HG03457 (cell line): ENCODE measurements around the gene PADI3.
"Not testable (repeated sequence)": the region's sequence is repeated elsewhere in the genome, so short reads cannot be mapped to it uniquely, and the experiment has no call there.

Experiments used
- ATAC-seq: cut with Tn5 transposase; IDR thresholded peaks from one replicate; pipeline ENCODE4 v1.9.1; 2021; ENCODE audit warnings: moderate number of reproducible peaks; ENCODE audit not compliant: unreplicated experiment

Gene PADI3

GRCh38 chr1:17297991-17298390 is 49.1 kb downstream of the PADI3 start:
- ATAC-seq: no peak

- no peak for ATAC-seq
Measured at GRCh38 chr1:17301767-17302166, 52.9 kb downstream of the PADI3 start.

DNA sequence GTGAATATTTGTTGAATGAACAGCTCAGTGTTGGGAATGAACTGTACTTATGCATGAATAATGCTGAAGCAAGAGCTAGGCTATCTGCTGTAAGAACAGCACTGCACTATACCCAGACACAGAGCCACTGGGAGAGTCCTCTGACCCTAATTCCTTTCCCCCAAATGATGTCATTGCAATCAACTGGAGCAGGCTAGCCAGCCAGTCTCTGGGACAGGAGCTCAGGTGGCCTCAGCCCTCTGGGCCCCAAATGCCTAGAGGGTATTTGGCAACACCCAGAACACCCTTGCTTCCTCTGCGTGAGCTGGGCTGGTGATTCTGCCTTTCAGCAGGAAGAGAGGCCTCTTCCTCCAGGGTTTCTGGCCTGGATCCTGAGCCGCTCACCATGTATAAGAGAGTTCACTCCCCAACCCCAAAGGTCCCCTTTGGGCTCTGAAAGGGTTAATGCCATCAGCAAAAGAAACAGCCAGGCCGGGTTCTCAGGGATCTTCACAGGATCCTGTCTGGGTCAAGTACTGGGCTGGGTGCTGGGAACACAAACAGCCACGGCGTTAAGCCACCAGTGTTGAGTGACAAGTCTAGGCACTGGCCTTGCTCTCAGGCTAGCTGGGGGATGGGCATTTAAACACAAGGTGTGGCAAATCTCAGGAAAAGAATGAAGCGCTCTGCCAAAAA is 55.4 kb downstream of the PADI3 start:
- no peak for ATAC-seq

DNA sequence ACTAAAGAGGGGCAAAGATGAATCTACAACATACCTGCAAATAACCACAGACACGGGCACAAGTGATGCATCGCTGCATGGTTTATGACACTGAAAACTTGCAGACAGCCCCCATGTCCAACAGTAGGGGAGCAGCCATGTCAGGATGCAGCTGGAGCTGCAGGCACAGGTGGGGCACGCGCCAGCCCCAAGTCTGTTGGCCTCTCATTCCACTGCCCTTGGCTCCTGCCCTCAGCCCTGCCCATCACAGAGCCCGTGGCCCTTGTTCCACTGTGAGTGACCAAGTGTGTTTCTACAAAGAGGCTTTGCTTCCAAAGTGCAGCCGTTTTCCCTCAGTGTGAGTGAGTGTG is 55.9 kb downstream of the PADI3 start:
- ATAC-seq: no peak

GRCh38 chr1:17305576-17306095 is 56.7 kb downstream of the PADI3 start:
- ATAC-seq: no peak

DNA sequence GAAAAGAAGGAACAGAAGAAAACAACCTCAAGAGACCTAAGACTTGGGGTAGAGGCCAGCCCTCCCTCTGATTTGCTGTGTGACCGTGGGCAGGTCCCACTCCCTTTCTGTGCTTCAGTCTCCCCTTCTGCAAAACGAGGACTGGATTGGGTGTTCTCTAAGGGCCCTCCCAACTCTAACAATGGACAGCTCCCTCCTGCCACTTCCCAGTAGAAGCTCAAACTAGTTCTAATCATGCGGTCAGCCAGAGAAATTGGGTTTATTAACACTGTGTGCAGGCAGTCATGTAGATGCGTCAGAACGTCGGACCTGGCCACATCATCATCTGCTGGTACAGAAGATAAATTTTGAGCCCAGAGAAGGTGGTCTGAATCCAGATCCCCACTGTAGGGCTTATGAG is 57.5 kb downstream of the PADI3 start:
- ATAC-seq: no peak

GRCh38 chr1:17306921-17307320 is 58.0 kb downstream of the PADI3 start:
- no peak for ATAC-seq

GRCh38 chr1:17307329-17307728 is 58.4 kb downstream of the PADI3 start:
- ATAC-seq: no peak

GRCh38 chr1:17307946-17308345 is 59.0 kb downstream of the PADI3 start, which contains the start of gene PADI4:
PADI4 (plus strand) TSS chr1:17308197; CDS start chr1:17308223, 26 bp downstream.
- ATAC-seq: no peak

- ATAC-seq: no peak
Measured at GRCh38 chr1:17308593-17308992, 59.7 kb downstream of the PADI3 start.

DNA sequence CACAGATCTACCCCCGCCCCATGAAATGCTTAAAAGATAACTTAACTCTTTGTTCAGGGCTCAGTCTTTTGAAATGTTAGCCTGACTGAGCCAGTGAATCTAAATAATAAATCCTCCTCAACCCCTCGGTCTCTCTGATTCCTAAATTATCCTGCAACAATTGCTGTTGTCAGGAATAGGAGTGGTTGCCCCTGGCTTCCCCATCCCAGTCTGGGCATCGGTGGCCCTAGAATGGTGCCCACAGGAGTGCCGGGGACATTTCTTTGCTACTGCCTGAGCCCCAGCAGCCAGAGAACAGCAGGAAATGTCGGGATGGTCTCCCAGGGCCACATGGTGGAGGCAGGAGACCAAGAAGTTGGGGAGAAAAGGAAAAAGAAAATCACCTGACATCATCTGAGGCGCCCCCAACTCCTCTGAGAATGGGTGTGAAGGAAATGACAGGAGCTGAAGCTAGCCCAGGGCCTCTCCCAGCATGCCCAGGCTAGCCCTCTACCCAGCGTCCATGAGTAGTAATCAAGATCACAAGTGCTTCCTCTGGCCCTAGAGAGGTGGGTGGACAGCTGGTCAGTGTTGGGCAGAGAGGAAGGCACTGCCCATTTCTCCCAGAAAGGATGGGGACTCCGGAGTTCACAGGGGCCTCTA is 60.6 kb downstream of the PADI3 start:
- no peak for ATAC-seq

DNA sequence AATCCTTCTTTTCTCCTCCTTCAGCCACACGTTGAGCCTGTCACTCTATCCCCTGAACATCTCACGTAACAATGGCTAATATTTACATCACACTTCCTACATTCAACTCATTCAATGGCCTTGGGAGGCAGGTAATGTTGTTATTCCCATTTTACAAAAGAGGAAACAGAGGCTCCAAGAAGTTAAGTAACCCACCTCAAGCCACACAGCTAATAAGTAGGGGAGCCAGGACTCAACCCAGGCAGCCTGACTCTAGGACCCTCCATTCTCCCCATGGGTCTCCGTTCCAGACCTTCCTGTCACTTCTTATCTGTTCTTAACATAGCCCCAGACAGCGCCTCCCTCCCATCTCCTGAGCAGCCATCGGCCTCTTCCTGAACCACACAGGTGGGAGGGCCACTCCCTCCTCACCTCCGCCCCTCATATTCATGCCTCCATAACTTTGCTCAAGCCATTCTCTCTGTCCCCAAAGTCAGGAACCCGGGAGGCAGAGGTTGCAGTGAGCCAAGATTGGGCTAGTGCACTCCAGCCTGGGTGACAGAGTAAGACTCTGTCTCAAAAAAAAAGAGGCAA is 61.3 kb downstream of the PADI3 start:
- no peak for ATAC-seq

DNA sequence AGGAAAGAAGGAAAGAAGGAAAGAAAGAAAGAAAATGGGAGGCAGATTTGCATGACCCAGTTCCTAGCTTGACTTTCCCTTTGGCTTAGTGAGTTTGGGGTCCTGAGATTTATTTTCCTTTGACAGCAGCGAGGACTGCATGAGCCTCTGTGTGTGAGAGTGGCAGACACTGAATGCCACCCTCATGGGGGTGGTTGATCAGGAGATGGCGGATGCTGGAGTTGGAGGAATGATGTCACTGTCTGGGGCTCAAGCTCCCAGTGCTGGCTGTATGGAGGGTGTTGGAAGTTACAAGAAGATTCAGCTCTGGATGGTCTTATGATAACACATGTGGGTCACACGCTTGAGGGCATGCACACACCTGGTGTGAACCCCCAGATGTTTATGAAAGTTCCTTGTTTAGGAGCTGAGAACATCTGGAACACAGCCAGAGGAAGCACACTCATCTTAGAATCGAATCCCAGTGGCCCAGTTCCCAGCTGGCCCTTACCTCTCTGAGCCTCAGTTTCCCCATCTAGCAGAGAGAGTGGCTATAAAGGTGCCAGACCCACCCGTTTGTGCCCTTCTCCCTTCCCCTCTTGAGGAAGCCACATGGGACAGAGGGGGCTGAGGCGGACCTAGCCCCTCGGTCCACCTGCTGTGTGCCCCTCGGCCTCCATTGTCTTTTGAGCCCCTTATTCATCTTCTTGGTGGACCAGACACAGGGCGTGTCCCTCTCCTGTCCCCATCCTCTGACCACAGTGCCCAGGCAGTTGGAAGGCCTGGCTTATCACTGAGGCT is 64.8 kb downstream of the PADI3 start:
- no peak for ATAC-seq

GRCh38 chr1:17314491-17314971 is 65.6 kb downstream of the PADI3 start:
- no peak for ATAC-seq

DNA sequence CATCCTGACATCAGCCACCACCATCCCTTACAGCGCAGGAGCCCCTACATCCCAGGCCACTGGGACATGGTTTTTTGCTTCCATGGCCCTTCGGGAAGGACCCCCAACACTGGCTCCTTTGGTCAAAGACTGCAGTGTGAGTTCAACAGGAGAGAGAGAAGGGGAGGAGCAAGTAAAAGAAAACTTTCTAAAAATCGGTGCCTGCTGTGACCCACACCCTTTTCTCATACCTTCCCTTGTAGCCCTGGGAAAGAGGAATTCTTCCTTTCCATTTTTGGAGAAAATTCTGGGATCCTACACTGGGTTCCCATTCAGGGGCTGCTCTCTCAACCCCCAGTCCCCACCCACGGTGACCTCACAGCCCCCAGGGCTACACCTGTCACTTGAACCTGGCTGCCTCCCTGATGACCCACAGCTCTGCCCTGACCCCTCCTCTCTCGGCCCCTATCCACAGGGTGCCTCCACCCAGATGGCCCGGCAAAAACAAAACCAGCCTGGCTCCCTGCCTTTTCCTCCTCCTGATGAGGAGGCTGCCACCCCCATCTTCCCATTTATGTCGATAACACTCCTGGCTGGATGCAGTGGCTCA is 66.7 kb downstream of the PADI3 start:
- no peak for ATAC-seq

GRCh38 chr1:17316704-17317103 is 67.8 kb downstream of the PADI3 start:
- no peak for ATAC-seq

GRCh38 chr1:17318262-17318661 is 69.4 kb downstream of the PADI3 start:
- no peak for ATAC-seq

DNA sequence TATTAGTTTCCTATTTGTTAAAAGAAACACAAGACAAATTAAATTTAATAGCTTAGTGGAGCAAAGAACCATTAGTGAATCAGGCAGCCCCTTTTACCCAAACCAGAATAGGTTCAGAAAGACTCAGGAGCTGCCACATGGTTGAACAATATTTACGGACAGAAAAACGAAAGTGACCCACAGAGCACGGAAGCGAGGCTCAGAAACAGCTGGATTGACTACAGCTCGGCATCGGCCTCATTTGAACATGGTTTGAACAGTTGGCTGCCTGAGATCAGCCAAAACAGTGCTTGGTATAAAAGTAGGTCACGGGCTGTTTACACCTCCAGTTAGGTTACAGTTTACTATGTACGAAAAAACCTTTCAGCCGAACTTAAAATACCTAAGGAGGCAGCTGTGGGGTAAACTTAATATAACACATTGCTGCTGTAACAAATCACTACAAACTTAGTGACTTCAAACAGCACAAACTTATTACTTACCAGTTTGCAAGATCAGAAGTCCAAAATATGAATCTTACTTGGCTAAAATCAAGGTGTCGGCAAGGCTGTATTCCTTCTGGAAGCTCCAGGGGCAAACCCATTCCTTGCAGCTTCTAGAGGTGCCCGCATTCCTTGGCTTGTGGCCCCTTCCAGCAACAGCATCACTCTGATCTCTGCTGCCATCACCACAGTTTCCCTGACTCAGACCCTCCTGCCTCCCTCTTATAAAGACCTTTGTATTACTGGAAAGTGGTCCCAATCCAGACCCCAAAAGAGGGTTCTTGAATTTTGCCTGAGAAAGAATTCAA is 70.9 kb downstream of the PADI3 start:
- ATAC-seq: no peak

GRCh38 chr1:17321857-17322390 is 73.0 kb downstream of the PADI3 start:
- ATAC-seq: not testable (repeated sequence)

- ATAC-seq: no peak
Measured at GRCh38 chr1:17328855-17329254, 80.0 kb downstream of the PADI3 start.
